Mononuclear cell (primary cell): ENCODE results near the gene IKBKG. TPM values are rescaled to one million over a fixed set of nuclear protein-coding genes. Genes with fewer than 3 reads are reported as not detected.
A peak's percentile ranks its signal among the peaks of the same experiment; 100 is the strongest.
"Not testable (repeated sequence)": the region's sequence is repeated elsewhere in the genome, so short reads cannot be mapped to it uniquely, and the experiment has no call there.

Experiments used
- H3K27me3 ChIP-seq: 2 replicates; pipeline ENCODE4 v1.6.0; 2011; ENCODE audit warnings: low read length, control low read depth; ENCODE audit not compliant: insufficient read depth
- H3K4me1 ChIP-seq: 2 replicates; pipeline ENCODE4 v1.5.1; 2011; ENCODE audit warnings: mild to moderate bottlenecking, low read length, control low read depth; ENCODE audit not compliant: insufficient read depth
- H3K4me3 ChIP-seq: 2 replicates; pipeline ENCODE4 v1.5.1; 2011; ENCODE audit warnings: mild to moderate bottlenecking, low read length, moderate library complexity
- H3K9me3 ChIP-seq: 2 replicates; pipeline ENCODE4 v1.5.1; 2011; ENCODE audit warnings: low read depth, mild to moderate bottlenecking, control low read depth, low read length
- total RNA-seq: library from RNA; depleted of rRNA; stranded (reverse); fragments of >200 nt; gene quantifications from one replicate; pipeline ENCODE4 v1.2.3, GENCODE V29; 2012

The IKBKG gene
- total RNA-seq: 11.8 TPM

- H3K4me3 ChIP-seq: peak within 1 kb of the TSS; percentile 66
- H3K9me3 ChIP-seq: no peaks in the 10 kb centered on the region
- H3K4me1 ChIP-seq: peaks cover 72% of the 10 kb centered on the region
- H3K27me3 ChIP-seq: no peaks in the 10 kb centered on the region
Measured at GRCh38 chrX:154547245-154548027, at the start of gene IKBKG. IKBKG (plus strand) TSS chrX:154547620; CDS start chrX:154552003, 4,383 bp downstream.

- not testable (repeated sequence) for H3K9me3 ChIP-seq, H3K4me3 ChIP-seq, H3K4me1 ChIP-seq, H3K27me3 ChIP-seq
Measured at GRCh38 chrX:154501423-154501822, 46.0 kb upstream of the IKBKG start.

GRCh38 chrX:154502098-154502497 is 45.3 kb upstream of the IKBKG start:
- H3K4me1 ChIP-seq: no peaks in the 10 kb centered on the region
- H3K4me3 ChIP-seq: no peak overlapping the region
- H3K27me3 ChIP-seq: no peaks in the 10 kb centered on the region
- H3K9me3 ChIP-seq: no peaks in the 10 kb centered on the region

- no peaks in the 10 kb centered on the region for H3K4me1 ChIP-seq
- H3K4me3 ChIP-seq: no peak overlapping the region
- H3K27me3 ChIP-seq: no peaks in the 10 kb centered on the region
- no peaks in the 10 kb centered on the region for H3K9me3 ChIP-seq
Measured at GRCh38 chrX:154502989-154503388, 44.4 kb upstream of the IKBKG start.

GRCh38 chrX:154505734-154506133 is 41.7 kb upstream of the IKBKG start:
- no peaks in the 10 kb centered on the region for H3K9me3 ChIP-seq
- H3K27me3 ChIP-seq: no peaks in the 10 kb centered on the region
- no peaks in the 10 kb centered on the region for H3K4me1 ChIP-seq
- no peak overlapping the region for H3K4me3 ChIP-seq

GRCh38 chrX:154506483-154507332 is 40.7 kb upstream of the IKBKG start:
- H3K4me1 ChIP-seq: no peaks in the 10 kb centered on the region
- no peaks in the 10 kb centered on the region for H3K27me3 ChIP-seq
- H3K4me3 ChIP-seq: no peak overlapping the region
- H3K9me3 ChIP-seq: no peaks in the 10 kb centered on the region

GRCh38 chrX:154507673-154508383 is 39.6 kb upstream of the IKBKG start:
- Histone ChIP-seq H3K9me3 (no peaks in the 10 kb centered on the region), H3K4me3 (no peak overlapping the region), H3K27me3 (no peaks in the 10 kb centered on the region), H3K4me1 (no peaks in the 10 kb centered on the region)

- no peaks in the 10 kb centered on the region for H3K9me3 ChIP-seq
- H3K27me3 ChIP-seq: no peaks in the 10 kb centered on the region
- H3K4me1 ChIP-seq: no peaks in the 10 kb centered on the region
- no peak overlapping the region for H3K4me3 ChIP-seq
Measured at GRCh38 chrX:154508384-154508745, 39.1 kb upstream of the IKBKG start.

GRCh38 chrX:154509455-154509854 is 38.0 kb upstream of the IKBKG start:
- H3K9me3 ChIP-seq: no peaks in the 10 kb centered on the region
- H3K4me1 ChIP-seq: no peaks in the 10 kb centered on the region
- H3K4me3 ChIP-seq: no peak overlapping the region
- H3K27me3 ChIP-seq: no peaks in the 10 kb centered on the region

- no peaks in the 10 kb centered on the region for H3K27me3 ChIP-seq
- peaks cover 12% of the 10 kb centered on the region for H3K4me1 ChIP-seq
- no peak overlapping the region for H3K4me3 ChIP-seq
- H3K9me3 ChIP-seq: no peaks in the 10 kb centered on the region
Measured at GRCh38 chrX:154511761-154512160, 35.7 kb upstream of the IKBKG start.

GRCh38 chrX:154512879-154513553 is 34.4 kb upstream of the IKBKG start:
- Histone ChIP-seq H3K4me3 (no peak overlapping the region), H3K9me3 (no peaks in the 10 kb centered on the region), H3K4me1 (peaks cover 15% of the 10 kb centered on the region)

GRCh38 chrX:154513716-154514115 is 33.7 kb upstream of the IKBKG start:
- no peaks in the 10 kb centered on the region for H3K9me3 ChIP-seq
- peaks cover 15% of the 10 kb centered on the region for H3K4me1 ChIP-seq
- no peaks in the 10 kb centered on the region for H3K27me3 ChIP-seq
- no peak overlapping the region for H3K4me3 ChIP-seq

More at GRCh38 chrX:154512879-154513553, 34.4 kb upstream of the IKBKG start:
- no peaks in the 10 kb centered on the region for H3K27me3 ChIP-seq

GRCh38 chrX:154515090-154515965 is 32.1 kb upstream of the IKBKG start:
- Histone ChIP-seq H3K4me1 (peaks cover 15% of the 10 kb centered on the region), H3K4me3 (peak overlapping the region; percentile 58), H3K9me3 (no peaks in the 10 kb centered on the region), H3K27me3 (no peaks in the 10 kb centered on the region)
